ENCODE measurements around the gene HIPK4. TPM values are rescaled to one million over a fixed set of nuclear protein-coding genes. Genes with fewer than 3 reads are reported as not detected.
"Not testable (repeated sequence)": the region's sequence is repeated elsewhere in the genome, so short reads cannot be mapped to it uniquely, and the experiment has no call there.

Gene HIPK4
- polyA plus RNA-seq, 2 of the 4 experiments (the other 2 are of a cell fraction): 0.18 to 0.25 TPM

GRCh38 chr19:40335855-40336600, 54.0 kb downstream of the HIPK4 start:
- ChIA-PET CTCF (interaction anchor here (0.8 to 6.9 kb wide), 7 partner anchors 11 to 298 kb away, joined by 3 to 45 read pairs (median 8); partner anchors contain the start of genes C19orf47 and PLD3), POLR2A (interaction anchor here (1.0 to 1.5 kb wide), 2 partner anchors 12 kb away, joined by 4 to 5 read pairs; partner anchors contain the start of genes C19orf47 and PLD3)
- WGBS (ENCODE audit: missing lambda C conversion rate): 95% methylated on average over 15 of the region's 15 CpGs
- ATAC-seq (no peak; a peak in 1 of 6 replicates), FAIRE-seq (peak; percentile 23), DNase-seq (ENCODE audit: low read depth in 1 of 2, low spot score in 1 of 2) (no peak)
- TF ChIP-seq EP300 (IDR thresholded peaks at IDR 0.05) (no peak), RARB (CRISPR knock-in tag; IDR thresholded peaks at IDR 0.05) (no peak), CTCF (IDR thresholded peaks at IDR 0.05) (no peak), ZFP36 (IDR thresholded peaks at IDR 0.05; ENCODE audit: borderline replicate concordance, partially characterized antibody) (peak; percentile 68)
- no peak overlapping the region for H3K27ac ChIP-seq
- no peaks in the 10 kb centered on the region for H3K9me3 ChIP-seq
- H3K4me2 ChIP-seq: no peak overlapping the region
- no peak overlapping the region for H3K4me3 ChIP-seq
- H3K4me1 ChIP-seq: no peaks in the 10 kb centered on the region

- CTCF ChIA-PET: interaction anchor here (0.9 to 6.9 kb wide), 6 partner anchors 11 to 299 kb away, joined by 3 to 45 read pairs (median 8); partner anchors contain the start of genes C19orf47 and PLD3
- no peaks in the 10 kb centered on the region for H3K9me3 ChIP-seq
- no peak for FAIRE-seq
Measured at GRCh38 chr19:40335101-40335500, 54.9 kb downstream of the HIPK4 start.

GRCh38 chr19:40333083-40333482, 56.9 kb downstream of the HIPK4 start:
- POLR2A ChIA-PET; ATAC-seq; H3K9me3 ChIP-seq; H3K4me2 ChIP-seq; H3K4me3 ChIP-seq; FAIRE-seq; DNase-seq (ENCODE audit: low read depth in 1 of 2, low spot score in 1 of 2); H3K4me1 ChIP-seq; H3K27ac ChIP-seq: not testable (repeated sequence)
- TF ChIP-seq ZC3H11A (IDR thresholded peaks at IDR 0.05): peak; percentile 99
- 95% methylated on average over 6 of the region's 6 CpGs for WGBS (ENCODE audit: missing lambda C conversion rate)
- CTCF ChIA-PET: interaction anchor here (1.1 to 6.9 kb wide), 4 partner anchors 8 to 169 kb away, joined by 3 to 45 read pairs (median 4); no protein-coding TSS in a partner anchor

More at GRCh38 chr19:40335101-40335500, 54.9 kb downstream of the HIPK4 start:
- Histone ChIP-seq H3K4me1 (no peaks in the 10 kb centered on the region), H3K4me2 (no peak overlapping the region), H3K4me3 (no peak overlapping the region), H3K27ac (no peak overlapping the region)
- TF ChIP-seq KDM5A (IDR thresholded peaks at IDR 0.05): no peak
- no peak for TF ChIP-seq RNF2 (IDR thresholded peaks at IDR 0.05; ENCODE audit: borderline replicate concordance, low read depth)
- TF ChIP-seq CHD4 (IDR thresholded peaks at IDR 0.05; ENCODE audit: borderline replicate concordance): no peak
- TF ChIP-seq, protein P1, sequence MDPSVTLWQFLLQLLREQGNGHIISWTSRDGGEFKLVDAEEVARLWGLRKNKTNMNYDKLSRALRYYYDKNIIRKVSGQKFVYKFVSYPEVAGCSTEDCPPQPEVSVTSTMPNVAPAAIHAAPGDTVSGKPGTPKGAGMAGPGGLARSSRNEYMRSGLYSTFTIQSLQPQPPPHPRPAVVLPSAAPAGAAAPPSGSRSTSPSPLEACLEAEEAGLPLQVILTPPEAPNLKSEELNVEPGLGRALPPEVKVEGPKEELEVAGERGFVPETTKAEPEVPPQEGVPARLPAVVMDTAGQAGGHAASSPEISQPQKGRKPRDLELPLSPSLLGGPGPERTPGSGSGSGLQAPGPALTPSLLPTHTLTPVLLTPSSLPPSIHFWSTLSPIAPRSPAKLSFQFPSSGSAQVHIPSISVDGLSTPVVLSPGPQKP (IDR thresholded peaks at IDR 0.05; ENCODE audit: low read depth, low read length): no peak
- no peak for TF ChIP-seq ZFP36 (IDR thresholded peaks at IDR 0.05; ENCODE audit: borderline replicate concordance, partially characterized antibody)
- no peak for TF ChIP-seq ZNF302 (CRISPR knock-in tag; IDR thresholded peaks at IDR 0.05)
- no peak for TF ChIP-seq HEYL (CRISPR knock-in tag; IDR thresholded peaks at IDR 0.05)
- TF ChIP-seq NPAS2 (CRISPR knock-in tag; IDR thresholded peaks at IDR 0.05; ENCODE audit: borderline replicate concordance): no peak
- no peak for TF ChIP-seq USF2 (IDR thresholded peaks at IDR 0.05)
- POLR2A ChIA-PET: interaction anchor here (1.5 kb wide), 1 partner anchor 13 kb away, joined by 5 read pairs; the partner anchor contains the start of genes C19orf47 and PLD3
- DNase-seq (ENCODE audit: low read depth in 1 of 2, low spot score in 1 of 2) (no peak), ATAC-seq (0 out of 6 replicates have a peak, but pooled peaks of 1 of the 2 experiments have one; percentile 24)
